AG09309 (cell line): ENCODE results near the gene NOX1.

Source experiments
- DNase-seq: peaks from one replicate; pipeline ENCODE4 v3.0.0-alpha.2; 2010; ENCODE audit warnings: low read depth
- H3K4me3 ChIP-seq: 2 replicates; pipeline ENCODE4 v1.5.1; 2011; ENCODE audit warnings: mild to moderate bottlenecking, low read depth, low read length, moderate library complexity; ENCODE audit not compliant: control insufficient read depth
- TF ChIP-seq, protein P1 (sequence below): IDR thresholded peaks from 2 replicates; pipeline ENCODE4 v1.5.1; 2011; ENCODE audit warnings: mild to moderate bottlenecking, low read depth, low read length, inconsistent platforms; ENCODE audit not compliant: insufficient read depth, control insufficient read depth; ENCODE audit errors: missing control alignments

The NOX1 gene

DNA sequence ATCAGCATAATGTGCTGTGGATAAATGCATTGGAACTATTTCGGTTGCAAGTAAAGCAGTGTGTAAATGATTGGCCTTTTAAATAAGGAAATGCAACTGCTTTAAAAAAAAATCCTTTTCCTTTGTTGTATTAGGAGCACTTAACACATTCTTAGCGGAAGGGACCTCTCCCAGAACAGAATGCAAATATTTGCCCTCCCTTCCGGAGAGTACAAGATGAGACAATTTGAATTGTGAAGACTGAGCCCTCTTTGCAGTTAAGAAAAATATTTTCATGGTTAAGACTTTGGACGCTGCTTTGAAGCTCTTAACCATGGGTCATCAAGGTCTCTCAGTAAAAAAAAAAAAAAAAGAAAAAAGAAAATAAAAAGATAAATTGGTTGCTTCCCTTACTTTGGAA lies 9.5 kb upstream of the NOX1 start:
- DNase-seq, result no peak
- H3K4me3 ChIP-seq, result no peak overlapping the region
- TF ChIP-seq, protein P1, sequence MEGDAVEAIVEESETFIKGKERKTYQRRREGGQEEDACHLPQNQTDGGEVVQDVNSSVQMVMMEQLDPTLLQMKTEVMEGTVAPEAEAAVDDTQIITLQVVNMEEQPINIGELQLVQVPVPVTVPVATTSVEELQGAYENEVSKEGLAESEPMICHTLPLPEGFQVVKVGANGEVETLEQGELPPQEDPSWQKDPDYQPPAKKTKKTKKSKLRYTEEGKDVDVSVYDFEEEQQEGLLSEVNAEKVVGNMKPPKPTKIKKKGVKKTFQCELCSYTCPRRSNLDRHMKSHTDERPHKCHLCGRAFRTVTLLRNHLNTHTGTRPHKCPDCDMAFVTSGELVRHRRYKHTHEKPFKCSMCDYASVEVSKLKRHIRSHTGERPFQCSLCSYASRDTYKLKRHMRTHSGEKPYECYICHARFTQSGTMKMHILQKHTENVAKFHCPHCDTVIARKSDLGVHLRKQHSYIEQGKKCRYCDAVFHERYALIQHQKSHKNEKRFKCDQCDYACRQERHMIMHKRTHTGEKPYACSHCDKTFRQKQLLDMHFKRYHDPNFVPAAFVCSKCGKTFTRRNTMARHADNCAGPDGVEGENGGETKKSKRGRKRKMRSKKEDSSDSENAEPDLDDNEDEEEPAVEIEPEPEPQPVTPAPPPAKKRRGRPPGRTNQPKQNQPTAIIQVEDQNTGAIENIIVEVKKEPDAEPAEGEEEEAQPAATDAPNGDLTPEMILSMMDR, result no peak

DNA sequence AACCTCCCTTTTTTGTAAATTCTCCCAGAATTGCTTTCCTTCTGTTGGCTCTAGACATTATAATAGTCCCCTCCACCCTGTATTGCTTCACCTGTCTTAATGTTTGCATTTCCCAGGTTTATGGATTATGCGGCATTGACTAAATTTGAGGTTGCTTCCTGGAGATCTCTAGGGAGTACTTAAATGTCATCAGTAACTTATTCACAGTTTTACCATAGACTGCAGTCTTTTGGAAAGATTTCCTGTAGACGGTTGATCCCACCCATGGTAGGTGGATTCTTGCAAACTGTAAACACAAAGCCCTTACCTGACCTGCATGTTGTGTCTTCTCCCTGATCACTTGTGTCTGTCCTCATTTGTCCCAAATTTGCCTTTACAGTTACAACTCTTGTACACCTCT lies 6.2 kb upstream of the NOX1 start:
- H3K4me3 ChIP-seq, result no peak overlapping the region
- DNase-seq, result no peak
- TF ChIP-seq, protein P1, result no peak

DNA sequence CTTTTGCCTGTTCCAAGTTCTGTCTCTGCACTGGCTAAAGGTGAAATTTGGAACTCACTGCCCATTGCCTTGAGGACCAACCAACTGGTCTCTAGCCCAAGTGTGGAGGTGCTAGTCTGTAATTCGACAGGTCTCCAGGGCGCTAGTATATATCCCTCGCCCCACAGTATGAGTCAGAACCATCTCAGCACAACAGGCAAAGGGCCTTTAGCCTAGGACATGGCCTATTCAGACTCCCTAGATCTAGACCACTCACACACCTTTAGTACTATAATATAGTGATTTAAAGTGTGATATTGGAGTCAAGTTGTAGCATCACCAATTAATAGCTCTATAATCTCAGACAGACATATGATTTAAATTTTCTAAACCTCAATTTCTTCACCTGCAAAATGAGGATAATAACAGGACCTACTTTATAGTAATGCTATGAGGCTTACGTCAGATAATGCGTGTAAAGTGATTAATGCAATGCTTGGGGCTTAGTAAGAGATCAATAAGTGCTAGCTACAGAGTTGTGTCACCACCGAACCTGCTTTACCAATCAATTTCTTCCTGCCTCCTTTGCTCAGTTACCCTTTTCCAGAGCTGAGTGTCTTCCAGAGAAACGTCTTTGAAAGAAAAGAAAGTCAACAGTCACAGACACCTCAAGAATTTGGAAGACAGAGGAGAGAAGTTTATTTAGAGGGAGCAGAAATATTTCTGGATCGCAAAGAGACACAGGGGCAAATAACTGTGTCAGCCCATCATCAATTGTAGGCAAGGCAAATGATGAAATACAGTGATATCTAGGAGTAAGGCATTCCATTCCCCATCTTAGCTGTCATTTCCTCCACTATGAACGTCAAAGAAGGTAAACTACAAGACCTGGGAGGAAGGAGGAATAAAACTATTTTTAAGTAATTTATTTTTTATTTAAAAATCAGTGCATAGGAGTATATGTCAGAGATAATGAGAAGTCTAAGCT lies 2.3 kb downstream of the NOX1 start:
- no peak for DNase-seq
- TF ChIP-seq, protein P1, result no peak
- no peak overlapping the region for H3K4me3 ChIP-seq

DNA sequence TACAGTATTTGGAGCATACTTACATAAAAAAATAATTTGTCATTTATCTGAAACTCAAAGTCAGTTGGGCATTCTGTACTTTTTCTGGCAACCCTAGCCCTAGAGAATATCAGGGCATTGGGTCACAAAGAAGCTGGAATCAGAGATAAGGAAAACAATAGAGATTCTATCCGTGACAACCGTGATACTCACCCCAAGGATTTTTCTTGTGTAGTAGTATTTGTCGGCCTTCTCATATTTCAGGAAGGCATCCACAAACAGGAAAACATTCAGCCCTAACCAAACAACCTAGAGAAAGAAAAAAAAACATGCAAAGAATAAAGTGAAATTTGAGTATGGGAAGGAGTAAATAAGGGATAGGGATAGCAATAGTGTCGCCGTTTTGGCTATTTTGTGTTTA lies 3.6 kb downstream of the NOX1 start:
- DNase-seq, result no peak
- no peak overlapping the region for H3K4me3 ChIP-seq
- TF ChIP-seq, protein P1, result no peak

DNA sequence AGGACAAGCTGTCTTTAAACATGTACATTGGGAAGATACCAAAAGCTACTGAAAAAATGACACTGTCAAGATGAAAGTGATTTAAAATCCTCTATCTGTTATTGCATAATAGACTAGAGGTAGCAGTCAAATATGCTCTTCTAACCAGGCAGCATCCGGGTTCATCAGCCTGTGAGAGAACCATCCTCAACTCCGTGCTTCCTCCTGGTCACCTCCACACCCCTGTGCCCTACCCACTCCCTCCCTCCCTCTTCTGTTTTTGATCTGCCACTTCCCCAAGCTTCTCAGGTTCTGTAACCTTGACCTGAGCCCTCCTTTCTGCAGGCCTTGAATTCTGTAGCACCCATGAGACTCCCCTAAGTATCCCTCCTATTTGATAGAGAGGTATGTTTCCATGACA lies 5.9 kb downstream of the NOX1 start:
- DNase-seq, result no peak
- no peak overlapping the region for H3K4me3 ChIP-seq
- TF ChIP-seq, protein P1, result no peak

DNA sequence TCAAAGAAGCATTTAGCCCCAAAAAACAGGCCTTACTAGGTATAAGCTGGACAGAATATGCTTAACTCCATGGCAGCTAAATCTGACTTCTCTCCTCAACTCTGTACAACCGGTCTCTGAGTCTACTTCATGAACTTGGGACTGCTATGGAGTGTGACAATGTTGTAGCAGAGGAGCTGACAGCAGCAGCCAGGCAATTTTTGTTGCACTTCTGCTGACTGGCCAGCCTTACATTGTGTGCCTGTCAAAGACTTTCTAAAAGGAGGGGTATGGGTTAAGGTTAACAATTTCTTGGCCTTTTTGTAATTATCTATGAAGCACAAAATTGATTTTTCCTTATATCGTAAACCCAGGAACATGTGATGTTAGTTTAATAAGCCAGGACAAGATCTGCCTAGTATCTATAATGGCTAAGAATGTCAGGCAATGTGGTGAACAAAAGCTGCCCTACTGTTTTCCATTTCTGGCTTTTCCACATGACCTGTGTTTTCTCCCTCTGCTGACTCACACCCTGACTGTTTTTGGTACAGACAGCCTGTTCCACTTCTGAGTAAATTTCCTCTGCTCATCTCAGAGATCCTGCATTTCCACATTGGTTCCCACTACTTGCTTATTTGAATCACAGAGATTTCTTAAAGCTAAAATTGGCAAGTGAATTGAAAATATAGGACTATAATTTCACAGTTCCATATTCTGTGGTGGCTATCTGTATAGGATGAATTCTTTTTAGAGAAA lies 9.3 kb downstream of the NOX1 start:
- TF ChIP-seq, protein P1, result no peak
- DNase-seq, result no peak
- H3K4me3 ChIP-seq, result no peak overlapping the region
